GM19463 (cell line): ENCODE data around the gene MORN4.
"Not testable (repeated sequence)": the region's sequence is repeated elsewhere in the genome, so short reads cannot be mapped to it uniquely, and the experiment has no call there.

Source experiments
- ATAC-seq: cut with Tn5 transposase; IDR thresholded peaks from one replicate; pipeline ENCODE4 v1.9.1; 2021; ENCODE audit warnings: mild to moderate bottlenecking, moderate library complexity; ENCODE audit not compliant: unreplicated experiment

Gene MORN4

DNA sequence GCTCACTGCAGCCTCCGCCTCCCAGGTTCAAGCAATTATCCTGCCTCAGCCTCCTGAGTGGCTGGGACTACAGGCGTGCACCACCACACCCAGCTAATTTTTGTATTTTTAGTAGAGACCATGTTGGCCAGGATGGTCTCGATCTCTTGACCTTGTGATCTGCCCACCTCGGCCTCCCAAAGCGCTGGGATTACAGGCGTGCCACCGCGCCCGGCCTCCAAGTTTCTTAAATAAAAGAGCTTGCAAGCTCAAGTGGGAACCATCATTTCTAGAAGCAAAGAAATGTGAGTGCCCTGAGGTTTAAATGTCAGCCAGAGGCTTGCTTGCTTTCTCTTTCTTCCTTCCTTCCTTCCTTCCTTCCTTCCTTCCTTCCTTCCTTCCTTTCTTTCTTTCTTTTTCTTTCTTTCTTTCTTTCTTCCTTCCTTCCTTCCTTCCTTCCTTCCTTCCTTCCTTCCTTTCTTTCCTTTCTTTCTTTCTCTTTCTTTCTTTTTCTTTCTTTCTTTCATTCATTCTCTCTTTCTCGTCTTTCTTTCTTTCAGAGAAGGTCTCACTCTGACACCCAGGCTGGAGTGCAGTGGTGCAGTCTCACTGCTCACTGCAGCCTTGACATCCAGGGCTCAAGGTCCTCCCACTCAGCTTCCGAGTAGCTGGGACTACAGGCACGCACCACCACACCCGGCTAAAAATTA lies 9.3 kb upstream of the MORN4 start:
- not testable (repeated sequence) for ATAC-seq

DNA sequence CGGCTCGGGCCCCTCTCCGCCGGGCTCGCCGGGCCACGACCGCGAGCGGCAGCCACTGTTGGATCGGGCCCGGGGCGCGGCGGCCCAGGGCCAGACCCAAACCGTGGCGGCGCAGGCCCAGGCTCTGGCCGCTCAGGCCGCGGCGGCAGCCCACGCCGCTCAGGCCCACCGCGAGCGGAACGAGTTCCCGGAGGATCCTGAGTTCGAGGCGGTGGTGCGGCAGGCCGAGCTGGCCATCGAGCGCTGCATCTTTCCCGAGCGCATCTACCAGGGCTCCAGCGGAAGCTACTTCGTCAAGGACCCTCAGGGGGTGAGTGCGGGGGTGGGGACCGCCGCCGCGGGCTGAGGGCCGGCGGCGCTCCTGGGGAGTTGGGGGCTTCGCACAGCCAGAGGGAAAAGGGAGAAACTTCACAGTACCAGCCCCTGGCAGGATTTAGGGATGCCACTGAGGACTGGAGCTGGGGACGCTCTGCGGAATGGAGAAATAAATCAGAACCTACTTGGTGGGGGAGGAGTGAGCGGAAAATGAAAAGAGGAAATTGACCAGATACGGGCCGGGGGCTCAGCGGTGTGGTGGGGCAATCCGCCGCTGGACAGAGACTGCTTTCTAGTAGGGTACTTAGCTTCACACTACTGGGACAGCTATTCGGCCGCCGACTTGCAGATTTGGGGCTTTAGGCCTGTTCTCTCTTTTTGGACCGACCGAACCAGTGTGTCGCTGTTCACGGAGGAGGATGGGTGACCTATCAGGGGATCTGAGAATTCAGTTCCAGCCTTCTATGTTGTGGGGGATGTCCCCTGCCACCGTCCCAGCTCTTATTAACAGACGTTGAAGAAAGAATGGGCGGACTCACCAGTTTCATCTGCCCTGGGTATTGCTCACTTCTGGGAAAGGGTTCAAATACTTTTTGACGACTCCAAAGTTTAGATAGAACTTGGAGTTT lies 7.8 kb upstream of the MORN4 start:
- peak; percentile 17 for ATAC-seq

DNA sequence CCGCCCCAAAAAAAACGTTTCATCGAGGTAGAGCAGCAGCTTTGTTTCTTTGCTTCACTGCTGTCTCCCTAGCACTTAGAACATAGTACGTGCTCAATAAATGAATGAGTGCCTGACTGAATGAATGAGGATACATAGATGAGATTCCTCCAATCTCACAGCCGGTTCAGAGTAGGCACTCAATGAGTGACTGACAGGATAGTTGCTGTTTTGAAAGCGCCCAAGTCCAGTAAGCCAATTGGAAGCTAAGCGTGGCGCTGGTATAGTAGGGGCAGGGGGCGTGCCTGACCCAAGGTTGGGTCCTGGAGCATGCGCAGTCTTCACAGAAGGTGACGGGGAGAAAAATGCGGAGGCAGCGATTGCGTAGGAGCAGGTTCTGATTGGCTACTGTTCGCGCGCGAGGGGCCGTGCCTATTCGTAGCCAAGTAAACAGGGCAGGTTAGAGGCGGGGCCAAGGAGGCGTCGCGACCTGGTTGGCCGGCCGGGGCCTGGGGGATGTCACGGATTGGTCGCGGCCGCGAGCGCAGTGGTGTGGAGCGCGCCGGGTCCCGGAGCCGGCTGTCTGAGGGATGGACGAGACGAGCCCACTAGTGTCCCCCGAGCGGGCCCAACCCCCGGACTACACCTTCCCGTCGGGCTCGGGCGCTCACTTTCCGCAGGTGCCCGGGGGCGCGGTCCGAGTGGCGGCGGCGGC lies 7.0 kb upstream of the MORN4 start, which contains the start of gene PI4K2A:
TSS of gene PI4K2A (plus strand) at position 498 of the 694 bp plus-strand sequence. CDS start at position 570, 72 bp downstream.
- ATAC-seq, result peak; percentile 97

DNA sequence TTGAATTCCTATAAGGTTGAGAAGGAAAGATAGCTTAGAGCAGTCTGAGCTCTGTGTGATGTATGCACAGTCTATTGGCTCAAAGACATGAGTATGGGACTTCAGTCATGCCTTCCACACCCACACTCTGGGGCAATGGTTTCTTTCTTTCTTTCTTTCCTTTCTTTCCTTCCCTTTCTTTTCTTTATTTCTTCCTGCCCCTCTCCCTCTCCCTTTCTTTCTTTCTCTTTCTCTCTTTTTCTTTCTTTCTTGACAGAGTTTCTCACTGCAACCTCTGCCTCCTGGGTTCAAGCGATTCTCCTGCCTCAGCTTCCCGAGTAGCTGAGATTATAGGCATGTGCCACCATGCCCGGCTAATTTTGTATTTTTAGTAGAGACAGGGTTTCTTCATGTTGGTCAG lies 5.8 kb upstream of the MORN4 start:
- ATAC-seq, result not testable (repeated sequence)

DNA sequence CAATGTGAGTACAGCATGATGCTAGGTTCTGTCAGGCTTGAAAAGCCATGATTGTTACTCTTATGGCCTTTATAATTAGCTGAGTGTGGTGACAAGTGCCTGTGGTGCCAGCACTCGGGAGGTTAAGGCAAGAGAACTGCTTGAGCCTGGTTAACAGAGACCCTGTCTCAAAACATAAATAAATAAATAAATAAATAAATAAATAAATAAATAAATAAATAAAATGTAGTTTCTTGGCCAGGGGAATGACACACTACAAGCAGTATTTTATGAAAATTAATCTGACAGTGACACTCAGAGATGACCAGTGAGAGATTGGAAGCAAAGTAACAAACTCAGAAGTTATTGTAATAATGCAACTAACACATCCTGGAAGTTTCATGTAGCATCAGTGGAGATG lies 2.3 kb upstream of the MORN4 start:
- ATAC-seq, result no peak

DNA sequence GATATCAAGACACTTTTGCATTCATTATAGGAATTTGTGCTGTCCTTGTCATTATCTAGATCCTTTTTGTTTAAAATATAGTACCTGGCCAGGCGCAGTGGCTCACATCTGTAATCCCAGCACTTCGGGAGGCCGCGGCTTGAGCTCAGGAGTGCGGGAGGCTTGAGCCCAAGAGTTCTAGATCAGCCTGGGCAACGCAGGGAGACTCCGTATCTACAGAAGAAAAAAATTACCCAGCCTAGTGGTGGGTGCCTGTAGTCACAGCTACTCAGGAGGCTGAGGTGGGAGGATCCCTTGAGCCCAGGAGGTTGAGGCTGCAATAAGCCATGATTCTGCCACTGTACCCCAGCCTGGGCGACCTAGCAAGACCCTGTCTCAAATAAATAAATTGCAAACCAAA lies 621 bp upstream of the MORN4 start:
- ATAC-seq, result no peak

DNA sequence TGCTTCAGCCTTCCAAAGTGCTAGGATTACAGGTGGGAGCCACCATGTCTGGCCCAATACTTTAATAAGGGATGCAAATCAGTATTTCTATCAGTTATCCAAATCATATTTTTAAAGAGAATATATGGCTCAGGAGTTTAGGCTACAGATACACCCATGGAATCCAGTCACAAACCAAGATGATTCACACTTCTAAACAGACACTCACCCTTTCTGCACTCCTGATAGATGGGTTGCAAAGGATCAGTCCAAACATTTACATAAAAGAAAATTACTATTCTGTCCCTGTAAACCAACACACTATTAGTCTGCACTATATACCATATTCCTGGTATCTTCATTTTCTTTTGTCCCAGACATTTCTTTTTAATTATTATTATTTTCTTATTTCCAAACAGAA lies 2.2 kb downstream of the MORN4 start:
- ATAC-seq, result no peak

DNA sequence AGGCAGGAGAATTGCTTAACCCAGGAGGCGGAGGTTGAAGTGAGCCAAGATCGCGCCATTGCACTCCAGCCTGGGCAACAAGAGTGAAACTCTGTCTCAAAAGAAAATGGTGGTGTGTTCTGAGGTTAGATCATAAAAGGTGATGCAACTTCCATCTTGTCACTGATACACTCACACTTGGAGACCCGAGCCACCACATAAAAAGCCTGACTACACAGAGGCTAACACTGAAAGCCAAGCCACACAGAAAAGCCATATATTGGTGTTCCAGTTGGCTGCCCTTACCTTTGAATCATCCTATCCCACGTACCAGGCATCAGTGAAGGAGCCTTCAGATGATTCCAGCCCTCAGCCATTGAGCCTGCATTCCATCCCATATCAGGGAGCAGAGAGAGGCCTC lies 4.0 kb downstream of the MORN4 start:
- no peak for ATAC-seq

DNA sequence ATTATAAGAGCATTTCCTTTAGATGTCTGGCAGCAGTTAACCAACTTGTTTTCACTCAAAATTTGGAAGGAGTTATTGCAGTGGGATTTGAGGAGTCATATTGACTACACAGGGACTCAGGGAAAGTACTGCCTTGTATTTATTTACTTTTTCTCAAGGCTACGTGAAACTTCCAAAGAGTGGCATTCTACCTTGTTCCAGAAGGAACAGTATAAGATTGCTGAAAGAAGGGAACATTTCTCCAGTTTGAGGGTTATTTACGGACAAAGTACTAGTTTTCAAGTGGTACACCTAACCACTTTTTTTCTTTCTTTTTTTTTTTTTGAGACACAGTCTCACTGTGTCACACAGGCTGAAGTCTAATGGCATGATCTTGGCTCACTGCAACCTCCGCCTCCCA lies 5.1 kb downstream of the MORN4 start:
- no peak for ATAC-seq

DNA sequence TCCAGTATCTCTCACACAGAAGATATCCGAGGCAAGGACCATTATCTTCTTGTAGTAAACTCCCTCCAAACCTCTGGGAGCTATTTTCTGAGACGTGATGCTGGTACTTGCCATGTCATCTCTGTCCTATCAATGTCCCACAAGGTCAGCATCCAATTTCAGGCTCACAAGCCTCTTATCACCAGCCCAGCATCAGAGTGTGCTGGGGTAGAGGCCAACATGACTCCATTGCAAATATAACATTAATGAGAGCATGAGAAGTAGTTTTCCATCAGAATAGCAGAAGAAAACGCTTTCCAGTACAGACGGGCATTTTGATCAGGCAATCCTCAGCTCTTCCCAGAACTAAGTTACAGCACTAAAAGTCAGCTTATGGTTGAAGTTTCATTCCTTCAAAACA lies 5.6 kb downstream of the MORN4 start:
- ATAC-seq, result no peak

DNA sequence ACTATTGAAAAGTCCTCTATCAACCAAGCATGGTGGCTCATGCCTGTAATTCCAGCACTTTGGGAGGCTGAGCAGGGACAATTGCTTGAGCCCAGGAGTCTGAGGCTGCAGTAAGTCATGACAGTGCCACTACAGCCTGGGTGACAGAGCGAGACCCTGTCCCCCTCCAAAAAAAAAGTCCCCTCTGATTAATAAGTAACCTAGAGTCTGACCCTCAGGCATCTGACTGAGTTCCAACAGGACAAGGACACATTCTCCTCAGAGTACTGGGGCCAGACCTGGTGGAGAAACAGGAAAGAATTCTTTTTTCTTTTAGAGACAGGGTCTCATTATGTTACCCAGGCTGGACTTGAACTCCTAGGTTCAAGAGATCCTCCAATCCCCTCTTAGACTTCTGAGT lies 10.0 kb downstream of the MORN4 start:
- ATAC-seq, result no peak

DNA sequence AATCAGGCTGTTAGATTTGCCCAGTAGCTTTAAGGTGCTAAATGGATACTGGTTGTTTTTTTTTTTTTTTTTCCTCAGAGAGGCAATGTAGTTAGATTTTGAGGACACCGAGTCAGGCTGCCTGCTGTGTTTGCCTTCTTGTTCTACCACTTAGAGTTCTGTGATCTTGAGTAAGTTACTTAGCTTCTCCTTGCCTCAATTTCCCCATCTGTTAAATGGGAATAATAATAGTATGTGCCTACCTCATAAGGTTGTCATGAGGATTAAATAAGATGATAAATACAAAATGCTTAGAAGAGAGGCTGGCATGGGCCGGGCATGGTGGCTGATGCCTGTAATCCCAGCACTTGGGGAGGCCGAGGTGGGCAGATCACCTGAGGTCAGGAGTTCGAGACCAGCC lies 14.6 kb downstream of the MORN4 start:
- no peak for ATAC-seq

DNA sequence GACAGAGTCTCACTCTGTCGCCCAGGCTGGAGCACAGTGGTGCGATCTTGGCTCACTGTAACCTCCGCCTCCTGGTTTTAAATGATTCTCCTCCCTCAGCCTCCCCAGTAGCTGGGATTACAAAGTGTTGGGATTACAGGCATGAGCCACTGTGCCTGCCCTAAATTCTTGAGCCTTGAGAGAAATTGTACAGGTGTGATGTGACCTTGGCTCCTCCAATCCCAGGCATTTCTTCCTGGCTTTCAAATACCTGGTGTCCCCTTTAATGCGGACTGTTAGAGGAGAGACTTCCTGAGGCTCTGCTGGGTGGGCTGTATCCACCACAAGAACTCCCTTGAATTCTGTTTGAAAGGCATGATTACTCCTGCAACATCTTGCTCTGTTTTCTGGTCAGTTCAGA lies 15.0 kb downstream of the MORN4 start:
- no peak for ATAC-seq

DNA sequence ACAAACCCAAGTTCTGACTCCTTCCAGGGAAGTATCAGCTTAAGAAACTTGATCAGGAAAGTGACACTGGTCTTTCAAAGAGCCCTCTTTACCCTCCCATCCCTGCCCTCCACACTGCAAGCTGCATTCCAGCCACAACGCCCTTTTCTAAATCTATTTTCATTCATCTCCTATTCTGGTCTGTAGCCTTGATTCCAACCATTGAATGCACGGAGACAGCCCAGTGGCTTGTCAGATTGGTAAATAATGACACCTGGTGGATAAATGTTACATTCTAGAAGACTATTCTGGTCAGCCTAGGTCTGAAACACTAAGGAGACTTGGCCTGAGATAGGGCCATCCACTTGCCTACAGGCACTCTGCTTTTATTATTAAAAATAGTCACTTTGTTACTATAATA lies 20.9 kb downstream of the MORN4 start:
- ATAC-seq, result no peak

DNA sequence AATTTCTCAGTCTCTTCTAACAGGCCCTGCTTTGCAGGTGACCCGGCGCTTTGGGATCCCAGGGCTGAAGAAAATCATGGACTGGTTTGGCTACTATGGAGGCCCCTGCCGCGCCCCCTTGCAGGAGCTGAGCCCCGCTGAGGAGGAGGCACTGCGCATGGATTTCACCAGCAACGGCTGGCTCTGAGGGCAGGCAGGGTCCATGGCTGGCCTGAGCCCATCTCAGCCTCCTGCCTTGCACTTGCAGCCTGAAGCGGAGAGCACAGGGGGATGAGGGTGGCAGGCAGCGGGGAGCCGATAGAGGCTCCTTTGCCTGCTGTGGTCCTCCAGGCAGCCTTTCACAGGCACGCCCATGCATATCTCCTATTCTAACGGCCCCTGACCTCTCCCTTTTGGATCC lies 21.8 kb downstream of the MORN4 start:
- ATAC-seq, result no peak

DNA sequence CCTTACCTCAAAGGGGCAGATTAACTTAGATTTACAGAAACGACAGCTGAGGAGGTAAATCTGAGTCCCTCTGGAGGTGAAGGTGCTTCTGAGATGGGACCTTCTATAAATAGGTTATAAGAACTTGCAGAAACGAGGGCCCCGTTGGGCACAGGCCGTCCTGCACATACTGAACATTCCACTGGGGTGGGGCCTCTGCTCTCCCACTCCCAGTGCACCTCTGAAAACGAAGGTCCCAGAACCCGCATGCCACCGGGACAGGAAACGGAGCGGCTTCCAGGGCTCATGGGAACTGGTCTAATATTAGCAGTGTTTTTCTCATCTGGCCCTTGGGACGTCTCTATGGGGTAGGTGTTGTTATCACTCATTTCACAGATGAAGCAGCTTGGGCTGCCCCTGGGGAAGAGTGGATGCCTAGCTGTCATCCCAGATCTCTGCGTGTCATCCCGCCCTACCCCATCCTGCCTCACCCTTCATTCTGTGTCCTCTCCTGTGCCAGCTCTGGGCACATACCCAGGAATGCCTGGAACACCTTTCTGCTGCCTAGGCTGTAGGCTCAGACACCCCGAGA lies 24.2 kb downstream of the MORN4 start:
- ATAC-seq, result no peak

DNA sequence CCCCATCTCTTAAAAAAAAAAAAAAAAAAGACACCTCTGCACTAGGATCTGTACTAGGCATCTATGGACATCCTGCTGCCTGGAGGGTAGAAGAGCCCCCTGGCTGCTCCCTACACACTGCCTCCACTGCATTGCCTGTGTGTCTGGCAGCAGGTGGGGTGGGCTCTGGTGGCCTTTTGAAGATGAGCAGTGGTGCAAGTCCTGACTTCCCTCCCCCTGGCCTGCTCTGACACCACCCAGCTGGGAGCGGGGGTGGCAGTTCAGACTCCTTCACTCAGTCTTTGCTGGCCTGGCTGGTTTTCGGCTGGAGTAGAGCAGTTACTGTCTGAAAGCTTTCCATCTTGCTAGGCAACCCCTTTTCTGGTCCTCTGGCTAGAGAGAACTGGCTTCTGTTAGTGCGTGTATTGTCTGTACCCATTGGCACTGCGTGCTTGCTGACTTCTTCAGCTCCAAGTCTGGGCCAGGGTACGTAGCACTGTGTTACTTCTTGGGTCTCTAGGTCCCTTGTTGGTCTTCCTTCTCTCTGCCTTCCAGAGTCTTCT lies 26.1 kb downstream of the MORN4 start:
- no peak for ATAC-seq

DNA sequence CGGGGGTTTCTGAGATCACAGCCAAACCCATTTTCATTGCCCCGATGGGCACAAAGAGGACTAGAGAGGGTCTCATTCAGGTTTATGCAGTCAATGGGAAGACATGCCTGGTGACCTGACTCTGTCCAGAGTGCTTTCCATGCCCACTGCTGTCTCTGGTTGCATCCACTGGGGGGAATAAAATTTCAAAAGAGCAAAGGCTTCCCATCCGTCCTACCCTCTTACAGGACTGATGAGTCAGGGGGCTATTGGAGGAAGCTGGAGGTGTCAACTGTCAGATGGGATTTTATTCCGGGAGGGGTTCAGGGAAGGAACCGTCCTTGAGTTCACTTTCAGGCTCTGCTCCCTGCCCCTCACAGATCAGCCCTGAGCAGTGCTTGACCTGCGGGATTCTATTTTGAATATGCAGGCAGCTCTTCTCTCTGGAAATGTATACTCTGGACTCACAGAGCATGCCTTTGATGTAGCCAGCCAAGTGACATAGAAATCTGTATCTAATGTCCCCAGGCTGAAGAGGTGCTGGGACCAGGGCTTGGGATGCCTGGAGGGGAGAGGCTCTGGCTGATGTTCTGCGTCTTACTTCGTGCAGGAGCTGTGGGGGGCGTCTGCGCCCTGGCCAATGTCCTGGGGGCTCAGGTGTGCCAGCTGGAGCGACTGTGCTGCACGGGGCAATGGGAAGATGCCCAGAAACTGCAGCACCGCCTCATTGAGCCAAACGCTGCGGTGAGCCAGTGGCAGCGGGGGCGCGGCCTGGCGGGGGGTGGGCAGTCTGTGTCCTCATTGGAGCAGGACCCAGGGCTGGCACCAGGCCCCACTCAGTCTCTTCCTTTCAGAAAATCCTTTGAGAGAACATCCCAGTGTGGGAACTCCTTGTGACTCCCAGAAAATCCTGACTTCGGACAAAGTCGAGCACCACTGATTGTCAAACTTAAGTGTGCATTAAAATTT lies 31.8 kb downstream of the MORN4 start:
- no peak for ATAC-seq

DNA sequence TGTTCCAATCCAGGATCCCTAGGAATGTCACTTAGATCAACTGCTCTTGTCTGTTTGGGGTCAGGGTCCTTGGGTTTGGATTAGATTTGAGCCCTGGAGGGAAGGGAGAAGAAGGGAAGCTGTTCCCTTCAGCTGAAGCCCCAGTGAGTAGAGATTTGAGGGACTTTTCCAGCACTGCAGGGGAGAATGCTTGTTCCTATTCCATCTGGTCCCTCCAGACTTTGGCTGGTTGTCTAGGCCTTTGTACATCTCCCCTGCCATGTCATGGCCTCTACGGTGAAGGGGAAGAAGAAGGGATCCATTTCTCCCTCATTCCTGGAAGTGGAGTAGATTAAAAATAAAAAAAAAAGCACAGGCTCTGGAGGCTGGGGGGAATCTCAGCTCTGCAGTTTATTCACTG lies 32.7 kb downstream of the MORN4 start:
- ATAC-seq, result no peak

DNA sequence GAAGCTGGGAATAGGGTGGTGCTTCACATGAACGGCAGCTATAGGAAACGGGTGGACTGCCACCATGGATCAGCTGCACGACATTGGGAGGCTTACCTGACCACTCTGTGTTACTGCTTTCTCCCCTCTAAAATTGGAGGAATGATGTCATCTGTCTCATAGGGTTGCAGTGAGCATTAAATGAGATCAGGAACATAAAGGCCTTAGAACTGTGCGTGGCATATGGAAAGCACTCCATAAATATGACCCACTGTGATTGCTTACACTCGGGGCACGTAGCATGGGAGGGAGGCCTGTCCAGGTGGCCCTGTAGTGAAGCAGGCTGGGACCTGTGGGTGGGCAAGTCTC lies 34.1 kb downstream of the MORN4 start:
- no peak for ATAC-seq
